Testis (tissue), 2 donors: ENCODE results near the gene CSH1.

Source experiments
- POLR2A ChIP-seq: fragments of 450-650 bp; IDR thresholded peaks from one replicate; pipeline ENCODE4 v1.6.1; 2017; ENCODE audit warnings: antibody characterized with exemption, mild to moderate bottlenecking, moderate library complexity
- TF ChIP-seq, protein P1 (sequence below), 3 experiments: fragments of 450-650 bp in 2 of 3; fragments of 200-600 bp in 1 of 3; sonication (generic) in 1 of 3; IDR thresholded peaks; one replicate each; pipeline ENCODE4 v1.5.1; 2016 to 2019; ENCODE audit warnings: antibody characterized with exemption in 3 of 3, mild to moderate bottlenecking in 2 of 3, moderate library complexity in 1 of 3

DNA sequence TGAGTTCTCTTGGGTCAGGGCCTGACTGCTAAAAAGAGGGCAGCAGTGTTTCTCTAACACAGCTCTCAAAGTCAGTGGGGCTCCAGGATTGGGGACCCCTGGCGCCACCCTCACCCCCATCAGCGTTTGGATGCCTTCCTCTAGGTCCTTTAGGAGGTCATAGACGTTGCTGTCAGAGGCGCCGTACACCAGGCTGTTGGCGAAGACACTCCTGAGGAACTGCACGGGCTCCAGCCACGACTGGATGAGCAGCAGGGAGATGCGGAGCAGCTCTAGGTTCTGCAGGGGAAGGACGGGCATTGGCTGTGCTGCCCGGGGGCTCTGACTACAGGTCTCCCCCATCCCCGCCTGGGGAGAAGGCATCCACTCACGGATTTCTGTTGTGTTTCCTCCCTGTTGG is 21.3 kb upstream of the CSH1 start:
- TF ChIP-seq, protein P1, sequence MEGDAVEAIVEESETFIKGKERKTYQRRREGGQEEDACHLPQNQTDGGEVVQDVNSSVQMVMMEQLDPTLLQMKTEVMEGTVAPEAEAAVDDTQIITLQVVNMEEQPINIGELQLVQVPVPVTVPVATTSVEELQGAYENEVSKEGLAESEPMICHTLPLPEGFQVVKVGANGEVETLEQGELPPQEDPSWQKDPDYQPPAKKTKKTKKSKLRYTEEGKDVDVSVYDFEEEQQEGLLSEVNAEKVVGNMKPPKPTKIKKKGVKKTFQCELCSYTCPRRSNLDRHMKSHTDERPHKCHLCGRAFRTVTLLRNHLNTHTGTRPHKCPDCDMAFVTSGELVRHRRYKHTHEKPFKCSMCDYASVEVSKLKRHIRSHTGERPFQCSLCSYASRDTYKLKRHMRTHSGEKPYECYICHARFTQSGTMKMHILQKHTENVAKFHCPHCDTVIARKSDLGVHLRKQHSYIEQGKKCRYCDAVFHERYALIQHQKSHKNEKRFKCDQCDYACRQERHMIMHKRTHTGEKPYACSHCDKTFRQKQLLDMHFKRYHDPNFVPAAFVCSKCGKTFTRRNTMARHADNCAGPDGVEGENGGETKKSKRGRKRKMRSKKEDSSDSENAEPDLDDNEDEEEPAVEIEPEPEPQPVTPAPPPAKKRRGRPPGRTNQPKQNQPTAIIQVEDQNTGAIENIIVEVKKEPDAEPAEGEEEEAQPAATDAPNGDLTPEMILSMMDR (IDR thresholded peaks at IDR 0.05), result no peak
- TF ChIP-seq POLR2A, result no peak
